Keratinocyte (primary cell): ENCODE data around the gene SLAIN2. TPM values are rescaled to one million over a fixed set of nuclear protein-coding genes. Genes with fewer than 3 reads are reported as not detected.

ENCODE experiments used
- DNase-seq: peaks from one replicate; pipeline ENCODE4 v3.0.0-alpha.2; 2011; ENCODE audit warnings: low read depth, missing footprints, low spot score
- FAIRE-seq: peaks from 2 replicates; lab custom pipeline; 2011; peaks lifted over from hg19 to GRCh38; lab: Jason Lieb, UNC
- H2AFZ ChIP-seq: 2 replicates; pipeline ENCODE4 v1.6.0; 2012; ENCODE audit warnings: low read length, control low read depth, inconsistent platforms; ENCODE audit not compliant: control insufficient read depth
- H3K27ac ChIP-seq: 2 replicates; pipeline ENCODE4 v1.5.1; 2011; ENCODE audit warnings: low read length; ENCODE audit not compliant: control insufficient read depth, insufficient read depth
- H3K27me3 ChIP-seq: 3 replicates; pipeline ENCODE4 v1.6.0; 2011; ENCODE audit warnings: low read length; ENCODE audit not compliant: control insufficient read depth, insufficient read depth; ENCODE audit errors: extremely low read depth
- H3K36me3 ChIP-seq, 2 experiments: 2 replicates in 1 of 2; 3 replicates in 1 of 2; pipeline ENCODE4 v1.5.1; 2011; ENCODE audit warnings: low read length in 2 of 2, mild to moderate bottlenecking in 1 of 2; ENCODE audit not compliant: control insufficient read depth in 2 of 2, insufficient read depth in 2 of 2; ENCODE audit errors: extremely low read depth in 1 of 2
- H3K4me1 ChIP-seq: 3 replicates; pipeline ENCODE4 v1.5.1; 2011; ENCODE audit warnings: low read length; ENCODE audit not compliant: control insufficient read depth, insufficient read depth; ENCODE audit errors: extremely low read depth
- H3K4me2 ChIP-seq: 3 replicates; pipeline ENCODE4 v1.6.0; 2011; ENCODE audit warnings: low read depth, low read length; ENCODE audit not compliant: control insufficient read depth, insufficient read depth; ENCODE audit errors: extremely low read depth
- H3K4me3 ChIP-seq, 3 experiments: fragments of 200-600 bp in 1 of 3; sonication (generic) in 1 of 3; 2 replicates in 2 of 3; 3 replicates in 1 of 3; pipeline ENCODE4 v1.5.1; 2011 to 2016; ENCODE audit warnings: low read length in 3 of 3, mild to moderate bottlenecking in 3 of 3, control low read depth in 2 of 3, inconsistent platforms in 1 of 3, low read depth in 1 of 3, mixed read lengths in 1 of 3, mixed run types in 1 of 3, moderate library complexity in 1 of 3; ENCODE audit not compliant: control insufficient read depth in 2 of 3, insufficient read depth in 2 of 3; ENCODE audit errors: extremely low read depth in 1 of 3
- H3K79me2 ChIP-seq: 2 replicates; pipeline ENCODE4 v1.6.0; 2012; ENCODE audit warnings: low read length; ENCODE audit not compliant: control insufficient read depth, insufficient read depth
- H3K9ac ChIP-seq: 3 replicates; pipeline ENCODE4 v1.6.0; 2011; ENCODE audit warnings: low read length; ENCODE audit not compliant: control insufficient read depth, insufficient read depth; ENCODE audit errors: extremely low read depth
- H3K9me1 ChIP-seq: 3 replicates; pipeline ENCODE4 v1.6.0; 2011; ENCODE audit warnings: low read length; ENCODE audit not compliant: control insufficient read depth, insufficient read depth; ENCODE audit errors: extremely low read depth
- H3K9me3 ChIP-seq: 2 replicates; pipeline ENCODE4 v1.5.1; 2012; ENCODE audit warnings: low read depth, low read length; ENCODE audit not compliant: control insufficient read depth
- H4K20me1 ChIP-seq: 3 replicates; pipeline ENCODE4 v1.6.0; 2011; ENCODE audit warnings: low read length; ENCODE audit not compliant: control insufficient read depth, insufficient read depth; ENCODE audit errors: extremely low read depth
- CTCF ChIP-seq, 3 experiments: IDR thresholded peaks in 1 of 3; conservative IDR thresholded peaks in 1 of 3; optimal IDR thresholded peaks in 1 of 3; 2 replicates in 2 of 3; 3 replicates in 1 of 3; pipeline versions ENCODE3 to v1.5.1; 2011; ENCODE audit warnings: low read length in 3 of 3, mild to moderate bottlenecking in 3 of 3, moderate library complexity in 2 of 3, control low read depth in 1 of 3, inconsistent platforms in 1 of 3; ENCODE audit not compliant: insufficient read depth in 2 of 3; ENCODE audit errors: extremely low read depth in 1 of 3
- EZH2 ChIP-seq: IDR thresholded peaks from one replicate; pipeline ENCODE4 v1.6.1; 2012; ENCODE audit warnings: inconsistent platforms, mild to moderate bottlenecking, low read length, moderate library complexity
- dilution Hi-C: fragments of 300-500 bp; cut with MboI; formaldehyde crosslinking; loops from one replicate; pipeline ENCODE4 v1.7.0; 2020; ENCODE audit warnings: low sequenced_read_pairs; ENCODE audit not compliant: extremely low pct_ligation_motif_present
- polyA plus RNA-seq, 5 experiments: library from polyadenylated mRNA; depleted of rRNA in 3 of 5; stranded (reverse) in 3 of 5; stranded (forward) in 1 of 5; unstranded in 1 of 5; fragments of >200 nt; gene quantifications; 1 replicate in 1 of 5; 2 replicates in 3 of 5; 3 replicates in 1 of 5; pipeline versions ENCODE4 v1.2.1 to v1.2.3, GENCODE V29; 2011 to 2012; ENCODE audit warnings: missing spikeins in 2 of 5, low read depth in 1 of 5, low replicate concordance in 1 of 5

SLAIN2 gene
- polyA plus RNA-seq, 1 donor (not counting 4 experiments of a cell fraction or from before 2014, with no cell fraction given), result 72.4 TPM

- no peaks in the 10 kb centered on the region for H3K9me1 ChIP-seq
- no peaks in the 10 kb centered on the region for H3K79me2 ChIP-seq
- no peak overlapping the region for H3K27ac ChIP-seq
- dilution Hi-C loops, result no loop called here
- H3K9me3 ChIP-seq, result no peaks in the 10 kb centered on the region
- no peaks in the 10 kb centered on the region for H3K27me3 ChIP-seq
- H3K4me1 ChIP-seq, result no peaks in the 10 kb centered on the region
- no peak overlapping the region for H3K4me3 ChIP-seq
- H4K20me1 ChIP-seq, result no peaks in the 10 kb centered on the region
- H3K36me3 ChIP-seq, result no peaks in the 10 kb centered on the region
- TF ChIP-seq EZH2 (no peak), CTCF (optimal IDR thresholded peaks at IDR 0.05 in 1 of 3, IDR thresholded peaks at IDR 0.05 in 1 of 3, conservative IDR thresholded peaks at IDR 0.05 in 1 of 3; ENCODE audit: extremely low read depth in 1 of 3, insufficient read depth in 2 of 3, low read length in 3 of 3) (no peak)
- no peak overlapping the region for H3K4me2 ChIP-seq
- DNase-seq, result no peak
- no peak overlapping the region for H2AFZ ChIP-seq
- no peak for FAIRE-seq
- no peak overlapping the region for H3K9ac ChIP-seq
Measured at GRCh38 chr4:48470137-48470536, 128.8 kb downstream of the SLAIN2 start.

- Histone ChIP-seq H3K27me3 (no peaks in the 10 kb centered on the region), H3K9me1 (no peaks in the 10 kb centered on the region), H3K4me3 (no peak overlapping the region), H3K27ac (no peak overlapping the region), H3K9ac (no peak overlapping the region), H3K36me3 (no peaks in the 10 kb centered on the region), H3K4me2 (no peak overlapping the region), H3K79me2 (no peaks in the 10 kb centered on the region), H3K9me3 (no peaks in the 10 kb centered on the region), H4K20me1 (no peaks in the 10 kb centered on the region), H2AFZ (no peak overlapping the region), H3K4me1 (no peaks in the 10 kb centered on the region)
- TF ChIP-seq CTCF (optimal IDR thresholded peaks at IDR 0.05 in 1 of 3, IDR thresholded peaks at IDR 0.05 in 1 of 3, conservative IDR thresholded peaks at IDR 0.05 in 1 of 3; ENCODE audit: extremely low read depth in 1 of 3, insufficient read depth in 2 of 3, low read length in 3 of 3), result no peak
- no peak for TF ChIP-seq EZH2
- dilution Hi-C loops, result no loop called here
- no peak for DNase-seq
- FAIRE-seq, result no peak
Measured at GRCh38 chr4:48470570-48470969, 129.2 kb downstream of the SLAIN2 start.
